WTC11 (cell line): ENCODE data around the gene COL25A1.

ENCODE experiments used
- CREM ChIP-seq: sonication (generic); formaldehyde crosslinking; IDR thresholded peaks from 2 replicates; pipeline ENCODE4 v1.8.1; 2022; ENCODE audit warnings: mild to moderate bottlenecking, missing genetic modification reagents, moderate library complexity
- JUN ChIP-seq: sonication (generic); formaldehyde crosslinking; IDR thresholded peaks from 2 replicates; pipeline ENCODE4 v1.8.0; 2023; ENCODE audit warnings: mild to moderate bottlenecking, missing genetic modification reagents
- NR2C2 ChIP-seq: sonication (generic); formaldehyde crosslinking; IDR thresholded peaks from 2 replicates; pipeline ENCODE4 v1.8.0; 2022; ENCODE audit warnings: mild to moderate bottlenecking, missing genetic modification reagents
- SMAD4 ChIP-seq: sonication (generic); formaldehyde crosslinking; IDR thresholded peaks from 2 replicates; pipeline ENCODE4 v1.8.0; 2022; ENCODE audit warnings: mild to moderate bottlenecking, missing genetic modification reagents
- ZBTB21 ChIP-seq: sonication (generic); formaldehyde crosslinking; IDR thresholded peaks from 2 replicates; pipeline ENCODE4 v1.8.1; 2023; ENCODE audit warnings: mild to moderate bottlenecking, missing genetic modification reagents, borderline replicate concordance
- TF ChIP-seq, protein P1 (sequence below): fragments of 200-600 bp; IDR thresholded peaks from 2 replicates; pipeline ENCODE4 v1.8.0; 2022; ENCODE audit warnings: antibody characterized with exemption

DNA sequence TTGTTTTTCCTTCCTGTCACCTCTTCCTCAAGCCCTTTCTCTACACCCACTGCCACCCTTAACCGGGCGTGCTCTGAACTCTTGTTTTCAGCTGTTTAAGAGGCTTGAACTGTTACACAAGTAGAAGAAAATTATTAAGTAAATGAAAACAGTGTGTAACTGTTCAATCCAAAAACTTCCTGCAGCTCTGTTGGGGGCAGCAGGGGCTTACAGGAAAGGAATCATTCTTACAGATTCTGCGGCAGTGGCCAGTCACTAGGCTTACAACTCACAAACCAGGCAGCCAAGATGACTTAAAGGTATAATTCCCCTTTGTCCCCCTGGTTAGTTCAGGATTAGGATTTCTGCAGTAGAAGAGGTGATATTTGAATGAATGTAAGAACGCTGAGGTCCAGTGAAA is 469.4 kb downstream of the COL25A1 start:
- TF ChIP-seq, protein P1, sequence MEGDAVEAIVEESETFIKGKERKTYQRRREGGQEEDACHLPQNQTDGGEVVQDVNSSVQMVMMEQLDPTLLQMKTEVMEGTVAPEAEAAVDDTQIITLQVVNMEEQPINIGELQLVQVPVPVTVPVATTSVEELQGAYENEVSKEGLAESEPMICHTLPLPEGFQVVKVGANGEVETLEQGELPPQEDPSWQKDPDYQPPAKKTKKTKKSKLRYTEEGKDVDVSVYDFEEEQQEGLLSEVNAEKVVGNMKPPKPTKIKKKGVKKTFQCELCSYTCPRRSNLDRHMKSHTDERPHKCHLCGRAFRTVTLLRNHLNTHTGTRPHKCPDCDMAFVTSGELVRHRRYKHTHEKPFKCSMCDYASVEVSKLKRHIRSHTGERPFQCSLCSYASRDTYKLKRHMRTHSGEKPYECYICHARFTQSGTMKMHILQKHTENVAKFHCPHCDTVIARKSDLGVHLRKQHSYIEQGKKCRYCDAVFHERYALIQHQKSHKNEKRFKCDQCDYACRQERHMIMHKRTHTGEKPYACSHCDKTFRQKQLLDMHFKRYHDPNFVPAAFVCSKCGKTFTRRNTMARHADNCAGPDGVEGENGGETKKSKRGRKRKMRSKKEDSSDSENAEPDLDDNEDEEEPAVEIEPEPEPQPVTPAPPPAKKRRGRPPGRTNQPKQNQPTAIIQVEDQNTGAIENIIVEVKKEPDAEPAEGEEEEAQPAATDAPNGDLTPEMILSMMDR, result no peak
- TF ChIP-seq NR2C2 (no peak), SMAD4 (no peak), JUN (no peak), CREM (no peak), ZBTB21 (CRISPR knock-in tag) (no peak)
